ENCODE data around the gene KLRC3. TPM values are rescaled to one million over a fixed set of nuclear protein-coding genes. Genes with fewer than 3 reads are reported as not detected.
"Not testable (repeated sequence)": the region's sequence is repeated elsewhere in the genome, so short reads cannot be mapped to it uniquely, and the experiment has no call there.

The KLRC3 gene
- total RNA-seq, 1 experiment from 2014 or later: not detected

- Mint-ChIP-seq H3K27me3 (ENCODE audit: low read depth) (no peaks in the 10 kb centered on the region), H3K9me3 (no peaks in the 10 kb centered on the region), H3K36me3 (no peaks in the 10 kb centered on the region), H3K4me3 (no peak overlapping the region), H3K27ac (peak overlapping the region; percentile 75), H3K4me1 (peaks cover 24% of the 10 kb centered on the region)
- DNase-seq (ENCODE audit: low spot score): peak; percentile 25
- CTCF ChIA-PET: no interaction called here
- POLR2A ChIA-PET: no interaction called here
- TF ChIP-seq, protein P1, sequence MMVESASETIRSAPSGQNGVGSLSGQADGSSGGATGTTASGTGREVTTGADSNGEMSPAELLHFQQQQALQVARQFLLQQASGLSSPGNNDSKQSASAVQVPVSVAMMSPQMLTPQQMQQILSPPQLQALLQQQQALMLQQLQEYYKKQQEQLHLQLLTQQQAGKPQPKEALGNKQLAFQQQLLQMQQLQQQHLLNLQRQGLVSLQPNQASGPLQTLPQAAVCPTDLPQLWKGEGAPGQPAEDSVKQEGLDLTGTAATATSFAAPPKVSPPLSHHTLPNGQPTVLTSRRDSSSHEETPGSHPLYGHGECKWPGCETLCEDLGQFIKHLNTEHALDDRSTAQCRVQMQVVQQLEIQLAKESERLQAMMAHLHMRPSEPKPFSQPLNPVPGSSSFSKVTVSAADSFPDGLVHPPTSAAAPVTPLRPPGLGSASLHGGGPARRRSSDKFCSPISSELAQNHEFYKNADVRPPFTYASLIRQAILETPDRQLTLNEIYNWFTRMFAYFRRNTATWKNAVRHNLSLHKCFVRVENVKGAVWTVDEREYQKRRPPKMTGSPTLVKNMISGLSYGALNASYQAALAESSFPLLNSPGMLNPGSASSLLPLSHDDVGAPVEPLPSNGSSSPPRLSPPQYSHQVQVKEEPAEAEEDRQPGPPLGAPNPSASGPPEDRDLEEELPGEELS (CRISPR knock-in tag; IDR thresholded peaks at IDR 0.05): no peak
- TF ChIP-seq NFYB (CRISPR knock-in tag; conservative IDR thresholded peaks at IDR 0.05; ENCODE audit: low read depth) (no peak), ZNF138 (CRISPR knock-in tag; conservative IDR thresholded peaks at IDR 0.05) (no peak), USF1 (CRISPR knock-in tag; IDR thresholded peaks at IDR 0.05) (no peak), ZNF416 (CRISPR knock-in tag; IDR thresholded peaks at IDR 0.05) (no peak), CREM (CRISPR knock-in tag; IDR thresholded peaks at IDR 0.05) (no peak), MXD4 (CRISPR knock-in tag; IDR thresholded peaks at IDR 0.05; ENCODE audit: borderline replicate concordance) (no peak), CREB1 (CRISPR knock-in tag; IDR thresholded peaks at IDR 0.05) (no peak)
- TF ChIP-seq, protein P2, sequence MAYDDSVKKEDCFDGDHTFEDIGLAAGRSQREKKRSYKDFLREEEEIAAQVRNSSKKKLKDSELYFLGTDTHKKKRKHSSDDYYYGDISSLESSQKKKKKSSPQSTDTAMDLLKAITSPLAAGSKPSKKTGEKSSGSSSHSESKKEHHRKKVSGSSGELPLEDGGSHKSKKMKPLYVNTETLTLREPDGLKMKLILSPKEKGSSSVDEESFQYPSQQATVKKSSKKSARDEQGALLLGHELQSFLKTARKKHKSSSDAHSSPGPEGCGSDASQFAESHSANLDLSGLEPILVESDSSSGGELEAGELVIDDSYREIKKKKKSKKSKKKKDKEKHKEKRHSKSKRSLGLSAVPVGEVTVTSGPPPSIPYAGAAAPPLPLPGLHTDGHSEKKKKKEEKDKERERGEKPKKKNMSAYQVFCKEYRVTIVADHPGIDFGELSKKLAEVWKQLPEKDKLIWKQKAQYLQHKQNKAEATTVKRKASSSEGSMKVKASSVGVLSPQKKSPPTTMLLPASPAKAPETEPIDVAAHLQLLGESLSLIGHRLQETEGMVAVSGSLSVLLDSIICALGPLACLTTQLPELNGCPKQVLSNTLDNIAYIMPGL (CRISPR knock-in tag; IDR thresholded peaks at IDR 0.05): no peak
- TF ChIP-seq, protein P3, sequence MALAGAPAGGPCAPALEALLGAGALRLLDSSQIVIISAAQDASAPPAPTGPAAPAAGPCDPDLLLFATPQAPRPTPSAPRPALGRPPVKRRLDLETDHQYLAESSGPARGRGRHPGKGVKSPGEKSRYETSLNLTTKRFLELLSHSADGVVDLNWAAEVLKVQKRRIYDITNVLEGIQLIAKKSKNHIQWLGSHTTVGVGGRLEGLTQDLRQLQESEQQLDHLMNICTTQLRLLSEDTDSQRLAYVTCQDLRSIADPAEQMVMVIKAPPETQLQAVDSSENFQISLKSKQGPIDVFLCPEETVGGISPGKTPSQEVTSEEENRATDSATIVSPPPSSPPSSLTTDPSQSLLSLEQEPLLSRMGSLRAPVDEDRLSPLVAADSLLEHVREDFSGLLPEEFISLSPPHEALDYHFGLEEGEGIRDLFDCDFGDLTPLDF (CRISPR knock-in tag; IDR thresholded peaks at IDR 0.05): no peak
- peak; percentile 81 for ATAC-seq
Observed at GRCh38 chr12:10395390-10395998, 24.9 kb downstream of the KLRC3 start.

DNA sequence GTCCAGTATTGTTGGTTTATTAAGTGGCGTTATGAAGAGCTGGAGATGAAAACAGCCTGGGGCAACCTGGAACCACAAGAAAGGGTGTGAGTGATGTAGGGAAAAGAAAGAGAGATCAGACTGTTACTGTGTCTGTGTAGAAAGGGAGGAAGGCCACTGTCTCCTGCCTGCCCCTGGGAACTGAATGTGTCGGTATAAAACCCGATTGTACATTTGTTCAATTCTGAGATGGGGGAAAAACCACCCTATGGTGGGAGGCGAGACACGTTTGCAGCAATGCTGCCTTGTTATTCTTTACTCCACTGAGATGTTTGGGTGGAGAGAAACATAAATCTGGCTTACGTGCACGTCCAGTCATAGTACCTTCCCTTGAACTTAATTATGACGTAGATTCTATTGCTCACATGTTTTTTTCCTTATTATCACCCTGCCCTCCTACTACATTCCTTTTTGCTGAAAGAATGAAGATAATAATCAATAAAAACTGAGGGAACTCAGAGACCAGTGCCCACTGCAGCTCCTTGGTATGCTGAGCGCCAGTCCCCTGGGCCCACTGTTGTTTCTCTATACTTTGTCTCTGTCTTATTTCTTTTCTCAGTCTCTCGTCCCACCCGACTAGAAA is 25.8 kb downstream of the KLRC3 start:
- ATAC-seq; H3K36me3 Mint-ChIP-seq; H3K27me3 Mint-ChIP-seq (ENCODE audit: low read depth); POLR2A ChIA-PET; CTCF ChIA-PET; H3K9me3 Mint-ChIP-seq; DNase-seq (ENCODE audit: low spot score); H3K4me3 Mint-ChIP-seq: not testable (repeated sequence)
- peaks cover 24% of the 10 kb centered on the region for H3K4me1 Mint-ChIP-seq
- H3K27ac Mint-ChIP-seq: peak overlapping the region; percentile 71

DNA sequence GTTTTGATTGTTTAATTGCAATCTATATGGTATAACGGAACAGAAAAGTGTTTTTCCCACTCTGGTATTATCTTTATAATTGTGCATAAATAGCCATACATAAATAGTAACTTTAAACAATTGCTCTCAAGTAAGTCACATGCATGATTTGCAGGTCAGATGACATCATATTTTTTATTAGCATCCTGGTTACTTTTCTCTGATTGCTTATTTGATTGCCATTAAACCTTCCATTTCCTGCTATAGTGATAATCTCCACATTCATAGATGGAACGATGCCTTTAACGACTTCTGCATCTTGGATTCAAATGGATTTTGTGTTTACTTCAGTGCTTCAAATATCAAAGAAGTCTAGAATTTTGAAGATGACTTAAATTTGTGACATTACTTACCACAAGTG is 27.1 kb downstream of the KLRC3 start:
- Mint-ChIP-seq H3K36me3 (no peaks in the 10 kb centered on the region), H3K27ac (no peak overlapping the region), H3K27me3 (ENCODE audit: low read depth) (no peaks in the 10 kb centered on the region), H3K4me1 (peaks cover 22% of the 10 kb centered on the region), H3K4me3 (no peak overlapping the region), H3K9me3 (no peaks in the 10 kb centered on the region)
- DNase-seq (ENCODE audit: low spot score): no peak
- ChIA-PET POLR2A (no interaction called here), CTCF (no interaction called here)
- ATAC-seq: no peak
- TF ChIP-seq FOXP1 (CRISPR knock-in tag; IDR thresholded peaks at IDR 0.05; ENCODE audit: borderline replicate concordance): no peak
- no peak for TF ChIP-seq ZNF416 (CRISPR knock-in tag; IDR thresholded peaks at IDR 0.05)
- TF ChIP-seq MAX (CRISPR knock-in tag; IDR thresholded peaks at IDR 0.05): no peak
- no peak for TF ChIP-seq MXD4 (CRISPR knock-in tag; IDR thresholded peaks at IDR 0.05; ENCODE audit: borderline replicate concordance)
- no peak for TF ChIP-seq IRF2 (CRISPR knock-in tag; IDR thresholded peaks at IDR 0.05; ENCODE audit: borderline replicate concordance, low read depth)
- TF ChIP-seq TEAD4 (CRISPR knock-in tag; IDR thresholded peaks at IDR 0.05): no peak
- no peak for TF ChIP-seq CTCF (IDR thresholded peaks at IDR 0.05)
- TF ChIP-seq GTF2I (CRISPR knock-in tag; conservative IDR thresholded peaks at IDR 0.05): no peak
- TF ChIP-seq, protein P4, sequence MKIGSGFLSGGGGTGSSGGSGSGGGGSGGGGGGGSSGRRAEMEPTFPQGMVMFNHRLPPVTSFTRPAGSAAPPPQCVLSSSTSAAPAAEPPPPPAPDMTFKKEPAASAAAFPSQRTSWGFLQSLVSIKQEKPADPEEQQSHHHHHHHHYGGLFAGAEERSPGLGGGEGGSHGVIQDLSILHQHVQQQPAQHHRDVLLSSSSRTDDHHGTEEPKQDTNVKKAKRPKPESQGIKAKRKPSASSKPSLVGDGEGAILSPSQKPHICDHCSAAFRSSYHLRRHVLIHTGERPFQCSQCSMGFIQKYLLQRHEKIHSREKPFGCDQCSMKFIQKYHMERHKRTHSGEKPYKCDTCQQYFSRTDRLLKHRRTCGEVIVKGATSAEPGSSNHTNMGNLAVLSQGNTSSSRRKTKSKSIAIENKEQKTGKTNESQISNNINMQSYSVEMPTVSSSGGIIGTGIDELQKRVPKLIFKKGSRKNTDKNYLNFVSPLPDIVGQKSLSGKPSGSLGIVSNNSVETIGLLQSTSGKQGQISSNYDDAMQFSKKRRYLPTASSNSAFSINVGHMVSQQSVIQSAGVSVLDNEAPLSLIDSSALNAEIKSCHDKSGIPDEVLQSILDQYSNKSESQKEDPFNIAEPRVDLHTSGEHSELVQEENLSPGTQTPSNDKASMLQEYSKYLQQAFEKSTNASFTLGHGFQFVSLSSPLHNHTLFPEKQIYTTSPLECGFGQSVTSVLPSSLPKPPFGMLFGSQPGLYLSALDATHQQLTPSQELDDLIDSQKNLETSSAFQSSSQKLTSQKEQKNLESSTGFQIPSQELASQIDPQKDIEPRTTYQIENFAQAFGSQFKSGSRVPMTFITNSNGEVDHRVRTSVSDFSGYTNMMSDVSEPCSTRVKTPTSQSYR (CRISPR knock-in tag; IDR thresholded peaks at IDR 0.05): no peak

All from WTC11 (cell line).